GM21717 (cell line): ENCODE results near the gene SLC36A2.
"Not testable (repeated sequence)": the region's sequence is repeated elsewhere in the genome, so short reads cannot be mapped to it uniquely, and the experiment has no call there.

Experiments used
- ATAC-seq: cut with Tn5 transposase; IDR thresholded peaks from one replicate; pipeline ENCODE4 v1.9.1; 2021; ENCODE audit warnings: mild to moderate bottlenecking, moderate library complexity; ENCODE audit not compliant: unreplicated experiment

Gene SLC36A2

GRCh38 chr5:151327585-151327984, 19.8 kb downstream of the SLC36A2 start:
- ATAC-seq: no peak

- no peak for ATAC-seq
These were observed 21.1 kb downstream of the SLC36A2 start for GRCh38 chr5:151326266-151326665.

- no peak for ATAC-seq
These were observed 26.9 kb downstream of the SLC36A2 start for GRCh38 chr5:151320481-151320880.

- peak; percentile 50 for ATAC-seq
These were observed 28.3 kb downstream of the SLC36A2 start for GRCh38 chr5:151318850-151319732.

- no peak for ATAC-seq
These were observed 29.5 kb downstream of the SLC36A2 start for GRCh38 chr5:151317871-151318270.

GRCh38 chr5:151315998-151316597, 31.3 kb downstream of the SLC36A2 start:
- ATAC-seq: peak; percentile 81

- no peak for ATAC-seq
These were observed 34.0 kb downstream of the SLC36A2 start for GRCh38 chr5:151313357-151313756.

GRCh38 chr5:151312756-151313324, 34.5 kb downstream of the SLC36A2 start:
- ATAC-seq: no peak

GRCh38 chr5:151310932-151311331, 36.4 kb downstream of the SLC36A2 start:
- ATAC-seq: no peak

GRCh38 chr5:151309821-151310220, 37.5 kb downstream of the SLC36A2 start:
- ATAC-seq: not testable (repeated sequence)

GRCh38 chr5:151309266-151309665, 38.1 kb downstream of the SLC36A2 start:
- ATAC-seq: not testable (repeated sequence)

- no peak for ATAC-seq
These were observed 43.7 kb downstream of the SLC36A2 start, which contains the start of gene SLC36A3 for GRCh38 chr5:151303666-151304065. TSS of gene SLC36A3 (minus strand) at chr5:151303766. CDS start at chr5:151303354, 412 bp downstream.

GRCh38 chr5:151298063-151298855, 49.1 kb downstream of the SLC36A2 start:
- no peak for ATAC-seq

- no peak for ATAC-seq
These were observed 50.4 kb downstream of the SLC36A2 start for GRCh38 chr5:151296974-151297373.

GRCh38 chr5:151296478-151296830, 50.9 kb downstream of the SLC36A2 start:
- no peak for ATAC-seq

GRCh38 chr5:151295791-151296477, 51.4 kb downstream of the SLC36A2 start:
- ATAC-seq: no peak

GRCh38 chr5:151295138-151295537, 52.2 kb downstream of the SLC36A2 start:
- no peak for ATAC-seq

GRCh38 chr5:151293624-151294023, 53.7 kb downstream of the SLC36A2 start:
- no peak for ATAC-seq

GRCh38 chr5:151288180-151288579, 59.2 kb downstream of the SLC36A2 start:
- no peak for ATAC-seq

- ATAC-seq: no peak
These were observed 61.1 kb downstream of the SLC36A2 start for GRCh38 chr5:151286246-151286645.
